HL-60 (cell line): ENCODE measurements around the gene ADIPOR2.

Experiments
- CTCF ChIP-seq: IDR thresholded peaks from one replicate; pipeline ENCODE4 v1.5.1; 2011; ENCODE audit warnings: low read length, control low read depth, inconsistent platforms; ENCODE audit not compliant: insufficient read depth
- POLR2AphosphoS5 ChIP-seq: IDR thresholded peaks from 2 replicates; pipeline ENCODE4 v1.6.1; 2012; ENCODE audit warnings: low read depth
- REST ChIP-seq: IDR thresholded peaks from 2 replicates; pipeline ENCODE4 v1.6.1; 2012; ENCODE audit warnings: low read depth; ENCODE audit not compliant: insufficient replicate concordance

- TF ChIP-seq REST (no peak), POLR2AphosphoS5 (no peak), CTCF (no peak)
These were observed 69.9 kb downstream of the ADIPOR2 start for GRCh38 chr12:1760566-1761382.
